Stimulated activated CD8-positive, alpha-beta memory T cell treated with anti-CD3 and anti-CD28 coated beads, Interleukin-7, amount 100 ng/mL, for 4 hours (primary cell): ENCODE measurements around the gene POMZP3.
"Not testable (repeated sequence)": the region's sequence is repeated elsewhere in the genome, so short reads cannot be mapped to it uniquely, and the experiment has no call there.

Source experiments
- DNase-seq, 2 donors: peaks; one replicate each; pipeline ENCODE4 v3.0.0-alpha.2; 2020; ENCODE audit warnings: low read depth in 2 of 2

The POMZP3 gene

GRCh38 chr7:76626989-76627642 is at the start of gene POMZP3:
Gene POMZP3 (minus strand): TSS chr7:76627279. CDS start chr7:76626064, 1,215 bp downstream.
- peak; percentile 21 to 25 for DNase-seq

DNA sequence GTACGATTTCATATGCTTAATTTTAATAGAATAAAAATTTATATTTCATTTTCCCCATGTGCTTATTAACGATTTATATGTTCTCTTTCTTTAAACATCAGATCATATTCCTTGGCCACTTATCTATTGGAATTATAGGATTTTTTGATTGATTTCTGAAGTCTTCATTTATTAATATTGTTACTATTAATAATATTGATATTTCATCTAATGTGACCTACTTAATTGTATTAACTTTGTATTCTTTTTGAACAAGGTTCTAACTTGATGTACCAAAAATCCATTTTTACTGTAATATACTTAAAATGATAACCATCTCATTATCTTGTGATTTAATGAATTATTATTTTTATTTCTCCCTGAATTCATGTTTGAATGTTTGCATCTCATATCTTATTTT is 48.7 kb upstream of the POMZP3 start:
- not testable (repeated sequence) for DNase-seq

GRCh38 chr7:76673346-76673745 is 46.3 kb upstream of the POMZP3 start:
- DNase-seq, result not testable (repeated sequence)

DNA sequence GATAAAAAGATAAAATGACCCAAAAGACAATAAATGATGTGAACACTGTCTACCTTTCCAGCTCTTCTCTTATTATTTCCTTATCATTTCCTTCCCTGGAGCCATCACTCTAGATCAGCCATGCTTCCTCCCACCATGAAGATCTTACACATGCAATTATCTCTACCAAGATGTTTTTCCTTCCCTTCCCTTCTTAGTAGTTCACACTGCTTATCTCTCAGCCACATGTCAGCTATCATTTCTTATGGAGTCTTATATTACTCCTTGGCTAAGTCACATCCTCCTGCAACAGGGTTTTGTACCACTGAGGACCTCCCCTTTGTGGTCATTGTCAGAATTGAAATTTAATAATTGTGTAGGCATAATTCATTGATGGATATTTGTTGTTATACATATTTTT is 32.1 kb upstream of the POMZP3 start:
- not testable (repeated sequence) for DNase-seq

GRCh38 chr7:76656425-76656824 is 29.3 kb upstream of the POMZP3 start:
- DNase-seq, result not testable (repeated sequence)

GRCh38 chr7:76642620-76643019 is 15.5 kb upstream of the POMZP3 start:
- DNase-seq, result not testable (repeated sequence)

GRCh38 chr7:76637061-76637691 is 10.1 kb upstream of the POMZP3 start:
- DNase-seq, result not testable (repeated sequence)

- peak in 1 of 2 donors; percentile 20 for DNase-seq
Measured at GRCh38 chr7:76626581-76626980, 498 bp downstream of the POMZP3 start.

GRCh38 chr7:76619439-76620190 is 7.5 kb downstream of the POMZP3 start:
- not testable (repeated sequence) for DNase-seq

GRCh38 chr7:76613783-76614182 is 13.3 kb downstream of the POMZP3 start:
- DNase-seq, result not testable (repeated sequence)

DNA sequence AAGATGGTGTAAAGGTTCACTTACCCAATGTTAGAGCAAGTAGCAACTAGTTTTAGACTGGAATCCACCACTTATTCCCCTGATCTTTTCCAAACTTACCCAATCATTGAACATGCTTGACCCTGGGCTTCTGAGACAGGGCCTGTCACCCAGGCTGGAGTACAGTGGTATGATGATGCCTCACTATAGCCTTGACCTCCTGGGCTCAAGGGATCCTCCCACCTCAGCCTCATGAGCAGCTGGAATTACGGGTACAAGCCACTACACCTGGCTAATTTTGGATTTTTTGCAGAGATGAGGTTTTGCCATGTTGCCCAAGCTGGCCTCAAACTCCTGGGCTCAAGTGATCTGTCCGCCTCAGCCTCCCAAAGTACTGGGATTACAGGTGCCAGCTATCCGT is 14.8 kb downstream of the POMZP3 start:
- DNase-seq, result not testable (repeated sequence)

DNA sequence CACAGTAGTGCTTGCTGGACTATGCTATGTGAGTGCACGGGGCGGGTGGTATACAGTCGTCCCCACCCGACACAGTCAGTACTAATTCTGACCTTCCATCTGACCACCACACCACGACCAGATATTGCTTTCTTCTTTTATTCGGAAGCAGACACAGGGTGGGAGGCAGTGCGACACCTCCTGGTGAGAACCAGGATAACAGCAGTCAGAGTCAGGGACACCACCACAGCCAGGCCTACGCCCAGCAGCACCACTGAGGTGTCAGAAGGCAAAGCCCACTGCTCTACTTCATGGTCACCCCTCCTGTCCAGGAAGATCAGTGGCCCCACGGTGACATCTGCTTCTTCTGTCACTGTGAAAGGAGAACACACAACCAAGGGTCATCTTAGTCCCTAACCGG is 17.2 kb downstream of the POMZP3 start:
- not testable (repeated sequence) for DNase-seq

- DNase-seq, result not testable (repeated sequence)
Measured at GRCh38 chr7:76608469-76608868, 18.6 kb downstream of the POMZP3 start.

DNA sequence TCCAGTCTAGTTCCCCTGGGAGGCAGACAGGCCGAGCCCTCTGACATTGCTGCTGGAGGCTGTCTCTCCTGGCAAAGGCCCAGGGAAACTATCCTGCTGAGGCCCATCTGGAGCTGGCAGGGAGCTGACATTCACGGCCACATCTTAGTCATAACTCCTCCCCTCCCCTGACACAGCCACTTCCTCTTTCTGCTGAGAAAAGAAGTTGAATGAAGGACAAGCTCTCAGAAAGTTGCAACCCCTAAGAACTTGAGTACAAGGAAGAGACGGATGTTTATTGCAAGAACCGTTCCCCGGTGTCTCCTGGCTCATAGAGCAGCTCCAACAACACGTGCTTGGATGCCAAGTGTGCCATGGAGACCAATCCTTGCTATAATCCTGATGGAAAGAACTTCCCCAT is 21.1 kb downstream of the POMZP3 start:
- peak; percentile 26 to 42 for DNase-seq

GRCh38 chr7:76600650-76601049 is 26.4 kb downstream of the POMZP3 start:
- DNase-seq, result not testable (repeated sequence)

DNA sequence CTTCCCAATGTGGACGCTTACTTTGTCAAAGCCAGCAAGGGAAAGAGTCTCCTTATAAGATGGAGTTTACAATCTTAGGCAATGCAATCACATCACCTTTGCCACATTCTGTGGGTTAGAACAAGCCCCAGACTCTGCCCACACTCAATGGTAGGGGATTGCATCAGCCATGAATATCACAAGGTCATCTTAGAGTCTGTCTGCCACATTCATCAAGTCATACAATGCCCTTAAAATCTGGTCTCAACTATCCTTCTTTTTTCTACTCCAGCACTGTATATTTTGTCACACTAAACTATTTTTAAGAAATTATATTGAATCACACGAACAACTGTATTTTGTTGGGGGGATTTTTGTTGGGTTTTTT is 27.0 kb downstream of the POMZP3 start:
- DNase-seq, result not testable (repeated sequence)

- not testable (repeated sequence) for DNase-seq
Measured at GRCh38 chr7:76598590-76599264, 28.4 kb downstream of the POMZP3 start.

- DNase-seq, result not testable (repeated sequence)
Measured at GRCh38 chr7:76597288-76597687, 29.8 kb downstream of the POMZP3 start.

DNA sequence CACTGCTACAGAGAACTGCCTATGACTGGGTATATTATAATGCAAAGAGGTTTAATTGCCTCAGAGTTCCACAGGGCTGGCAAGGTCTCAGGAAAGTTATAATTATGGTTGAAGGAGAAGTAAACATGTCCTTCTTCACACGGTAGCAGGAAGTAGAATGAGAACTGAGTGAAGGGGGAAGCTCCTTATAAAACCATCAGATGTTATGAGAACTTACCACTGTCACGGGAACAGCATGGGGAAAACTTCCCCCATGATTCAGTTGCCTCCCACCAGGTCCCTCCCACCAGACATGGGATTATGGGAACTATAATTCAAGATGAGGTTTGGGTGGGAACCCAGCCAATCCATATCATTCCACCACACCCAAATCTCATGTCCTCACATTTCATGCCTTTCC is 34.4 kb downstream of the POMZP3 start:
- not testable (repeated sequence) for DNase-seq

DNA sequence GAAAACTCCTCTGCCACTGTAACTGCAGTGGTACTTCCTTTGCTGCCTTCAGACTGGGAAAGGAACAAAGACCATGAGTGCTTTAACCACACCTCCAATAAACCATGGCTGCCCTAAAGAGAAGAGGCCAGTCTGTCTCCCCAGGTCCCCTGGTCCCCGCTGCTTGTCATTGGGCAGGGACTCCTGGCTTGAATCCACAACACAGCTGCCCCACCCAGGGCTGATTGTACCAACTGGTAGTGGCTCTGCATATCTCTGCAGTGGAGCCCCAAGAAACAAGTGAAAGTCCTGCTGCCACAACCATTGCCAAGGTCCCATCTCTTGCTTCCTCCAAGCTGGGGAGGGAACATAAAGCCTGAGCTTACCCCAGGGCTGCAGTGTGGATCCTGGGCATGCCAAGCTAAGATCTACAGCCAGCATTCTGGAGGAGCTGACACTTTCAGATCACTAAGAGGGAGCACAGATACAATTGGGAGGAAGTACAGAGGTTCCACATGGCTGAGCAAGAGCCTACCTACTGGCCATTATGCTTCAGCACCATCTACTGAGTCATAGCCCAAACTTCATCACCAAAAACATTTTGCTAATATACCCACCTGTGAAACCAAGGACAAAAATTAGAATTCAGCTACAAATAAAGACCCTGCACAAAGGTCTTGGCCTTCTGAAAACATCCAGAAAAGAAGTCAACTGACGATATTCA is 35.3 kb downstream of the POMZP3 start:
- not testable (repeated sequence) for DNase-seq

DNA sequence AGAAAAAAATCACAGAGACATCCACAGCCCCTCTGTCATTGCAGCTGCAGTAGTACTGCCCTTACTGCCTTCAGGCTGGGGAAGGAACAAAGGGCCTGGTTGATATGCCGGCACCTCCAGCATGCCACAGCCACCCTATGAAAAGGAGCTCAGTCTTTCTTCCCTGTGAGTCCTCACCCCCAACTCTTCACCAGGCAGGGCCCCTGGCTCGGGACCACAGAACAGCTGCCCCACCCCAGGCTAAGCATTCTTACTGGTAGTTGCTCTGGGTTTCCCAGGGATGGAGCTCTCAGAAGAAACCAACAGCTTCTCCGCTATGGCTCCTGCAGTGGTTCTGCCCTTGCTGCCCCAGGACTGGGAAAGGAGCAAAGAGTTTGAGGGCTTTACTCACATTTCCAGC is 36.0 kb downstream of the POMZP3 start:
- not testable (repeated sequence) for DNase-seq
